K562 (cell line): Measurements from ENCODE around the gene WDPCP. TPM values are rescaled to one million over a fixed set of nuclear protein-coding genes. Genes with fewer than 3 reads are reported as not detected.
"Not testable (repeated sequence)": the region's sequence is repeated elsewhere in the genome, so short reads cannot be mapped to it uniquely, and the experiment has no call there.

Experiments
- ATAC-seq: fragments of 200-7000 bp; cut with Tn5 transposase; 3 replicates; pipeline ENCODE4 v1.9.1; 2020; ENCODE audit warnings: moderate library complexity
- BruUV-seq: library from RNA; stranded (reverse); fragments of 400-500 nt; replicated peaks from 2 replicates; lab custom pipeline; 2021; lab: Mats Ljungman, UMichigan
- CTCF ChIA-PET: fragments of 300-600 bp; formaldehyde crosslinking; extraction: SDS; loops from one replicate; lab custom pipeline; 2021; ENCODE audit warnings: low intra/inter-chr PET ratio; lab: Yijun Ruan, JAX
- POLR2A ChIA-PET: fragments of 300-600, 350-650 bp; sonication (Branson Sonifier 250); formaldehyde crosslinking; extraction: SDS; loops from one replicate; lab custom pipeline; 2021; ENCODE audit warnings: antibody characterized with exemption, inconsistent platforms; lab: Yijun Ruan, JAX
- DNase-seq, 4 experiments: peaks; one replicate each; pipeline versions ENCODE4 v3.0.0 to v3.0.0-alpha.2; 2011 to 2018; ENCODE audit warnings: low spot score in 3 of 4, mixed read lengths in 3 of 4; ENCODE audit errors: extremely low read depth in 1 of 4
- FAIRE-seq: peaks from 2 replicates; lab custom pipeline; 2011; peaks lifted over from hg19 to GRCh38; lab: Jason Lieb, UNC
- H2AFZ ChIP-seq: 2 replicates; pipeline ENCODE4 v1.6.0; 2011; ENCODE audit warnings: low read depth, low read length, control low read depth, inconsistent platforms
- H3K27ac ChIP-seq: fragments of 200-600 bp; 3 replicates; pipeline ENCODE4 v1.8.0; 2011; ENCODE audit warnings: low read depth, mild to moderate bottlenecking, control low read depth, inconsistent platforms, low read length, moderate library complexity, mixed read lengths; ENCODE audit errors: extremely low read depth
- H3K27me3 ChIP-seq, 2 experiments: fragments of 300-600 bp in 1 of 2; 2 replicates in 1 of 2; 3 replicates in 1 of 2; pipeline versions ENCODE4 v1.6.0 to v1.8.0; 2011; ENCODE audit warnings: inconsistent platforms in 2 of 2, low read length in 2 of 2, mild to moderate bottlenecking in 1 of 2, mixed read lengths in 1 of 2, moderate library complexity in 1 of 2; ENCODE audit not compliant: control insufficient read depth in 2 of 2, insufficient read depth in 2 of 2
- H3K36me3 ChIP-seq: fragments of 300-600 bp; 3 replicates; pipeline ENCODE4 v1.8.0; 2011; ENCODE audit warnings: mild to moderate bottlenecking, low read length, inconsistent platforms; ENCODE audit not compliant: control insufficient read depth, insufficient read depth
- H3K4me1 ChIP-seq, 2 experiments: fragments of 200-600 bp in 1 of 2; replicated peaks in 1 of 2; 2 replicates in 1 of 2; 3 replicates in 1 of 2; pipeline versions ENCODE4 v1.5.1 to v1.8.0; 2011; ENCODE audit warnings: inconsistent platforms in 2 of 2, low read length in 2 of 2, mild to moderate bottlenecking in 1 of 2, mixed read lengths in 1 of 2, moderate library complexity in 1 of 2; ENCODE audit not compliant: control insufficient read depth in 2 of 2, insufficient read depth in 2 of 2
- H3K4me2 ChIP-seq: 2 replicates; pipeline ENCODE4 v1.6.1; 2011; ENCODE audit warnings: low read length, control low read depth, inconsistent platforms, mixed read lengths; ENCODE audit not compliant: insufficient read depth
- H3K4me3 ChIP-seq: fragments of 200-600 bp; sonication (generic), shearing (Covaris generic); 2 replicates; pipeline ENCODE4 v1.5.1; 2016; ENCODE audit warnings: control low read depth, inconsistent platforms
- H3K79me2 ChIP-seq: fragments of 200-600 bp; 3 replicates; pipeline ENCODE4 v1.8.0; 2011; ENCODE audit warnings: low read length, inconsistent platforms; ENCODE audit not compliant: control insufficient read depth, insufficient read depth
- H3K9ac ChIP-seq, 2 experiments: 2 replicates each; pipeline versions ENCODE4 v1.6.0 to v1.6.1; 2011; ENCODE audit warnings: low read depth in 2 of 2, low read length in 2 of 2, control low read depth in 1 of 2, inconsistent platforms in 1 of 2, mild to moderate bottlenecking in 1 of 2, mixed read lengths in 1 of 2; ENCODE audit not compliant: insufficient read depth in 1 of 2
- H3K9me1 ChIP-seq: one replicate; pipeline ENCODE4 v1.6.0; 2011; ENCODE audit warnings: inconsistent platforms, mild to moderate bottlenecking, low read length, moderate library complexity; ENCODE audit not compliant: control insufficient read depth, insufficient read depth
- H3K9me3 ChIP-seq: replicated peaks from 2 replicates; pipeline ENCODE4 v1.5.1; 2011; ENCODE audit warnings: low read depth, low read length, inconsistent platforms; ENCODE audit not compliant: control insufficient read depth, insufficient read depth
- H4K20me1 ChIP-seq: replicated peaks from 2 replicates; pipeline ENCODE4 v1.6.1; 2011; ENCODE audit warnings: low read length, inconsistent platforms, mixed read lengths; ENCODE audit not compliant: control insufficient read depth, insufficient read depth
- CEBPB ChIP-seq: fragments of 450-650 bp; IDR thresholded peaks from 2 replicates; pipeline ENCODE4 v1.6.1; 2016; ENCODE audit warnings: missing genetic modification characterization, missing compliant biosample characterization
- TRIM24 ChIP-seq, 2 experiments: fragments of 450-650 bp; IDR thresholded peaks; 2 replicates each; pipeline ENCODE4 v1.6.1; 2016
- ZNF324 ChIP-seq: fragments of 250-450 bp; sonication (Bioruptor Pico); IDR thresholded peaks from 2 replicates; pipeline ENCODE4 v1.4.0; 2020; ENCODE audit warnings: mild to moderate bottlenecking
- WGBS: fragments of 100-300 bp; shearing (Covaris generic); methylation state at CpG from one replicate; pipeline ENCODE4 v1.1.6; 2016; ENCODE audit warnings: low coverage, mixed read lengths; ENCODE audit not compliant: insufficient coverage; ENCODE audit errors: missing lambda C conversion rate; 5-methylcytosine and 5-hydroxymethylcytosine counted together
- in situ Hi-C: fragments of 300-500 bp; cut with MboI; formaldehyde crosslinking; loops from 4 replicates; pipeline ENCODE4 v1.15.0; 2018; ENCODE audit warnings: inconsistent platforms, mixed read lengths
- intact Hi-C: fragments of 100-400 bp; cut with micrococcal nuclease; formaldehyde crosslinking; loops from 2 replicates; pipeline ENCODE4 v1.14.2; 2022
- polyA plus RNA-seq, 8 experiments: library from polyadenylated mRNA; depleted of rRNA in 4 of 8; stranded (reverse) in 5 of 8; unstranded in 3 of 8; fragments of >200 nt; fragmentation: Nextera tagmentation in 2 of 8; fragmentation: Illumina TruSeq in 1 of 8; extraction: Ambion mirVana in 2 of 8; extraction: Trizol in 1 of 8; gene quantifications; 2 replicates each; pipeline versions ENCODE4 v1.2.1 to v1.2.3, GENCODE V29; 2011 to 2014; ENCODE audit warnings: inconsistent platforms in 1 of 8, missing spikeins in 1 of 8
- total RNA-seq, 7 experiments: library from RNA; depleted of rRNA in 6 of 7; stranded (reverse); fragments of >200 nt in 6 of 7; fragmentation: Illumina TruSeq in 2 of 7; extraction: Trizol in 2 of 7; gene quantifications; 2 replicates each; pipeline versions ENCODE4 v1.2.1 to v1.2.3, GENCODE V29; 2011 to 2021; ENCODE audit warnings: low replicate concordance in 1 of 7

WDPCP gene
- total and polyA plus RNA-seq, 9 of the 15 experiments (the other 6 are each of a cell fraction or from before 2014, with no cell fraction given): 1.4 to 6.4 (median 5.5) TPM

DNA sequence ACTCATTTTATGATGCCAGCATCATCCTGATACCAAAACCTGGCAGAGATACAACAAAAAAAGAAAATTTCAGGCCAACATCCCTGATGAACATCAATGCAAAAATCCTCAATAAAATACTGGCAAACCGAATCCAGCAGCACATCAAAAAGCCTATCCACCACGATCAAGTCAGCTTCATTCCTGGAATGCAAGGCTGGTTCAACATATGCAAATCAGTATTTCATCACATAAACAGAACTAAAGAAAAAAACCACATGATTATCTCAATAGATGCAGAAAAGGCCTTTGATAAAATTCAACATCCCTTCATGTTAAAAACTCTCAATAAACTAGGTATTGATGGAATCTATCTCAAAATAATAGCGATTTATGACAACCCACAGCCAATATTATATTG, 29.4 kb downstream of the WDPCP start:
- TF ChIP-seq TRIM24 (IDR thresholded peaks at IDR 0.05) (peak; percentile 40 to 66; a peak in 2 of 4 replicates), CEBPB (peak; percentile 36; the same call in 1 of the 2 replicates), ZNF324 (CRISPR knock-in tag) (peak; percentile 96)
- H3K79me2 ChIP-seq, DNase-seq, H3K4me2 ChIP-seq, H3K9me3 ChIP-seq, BruUV-seq, H3K36me3 ChIP-seq, H3K27me3 ChIP-seq, ATAC-seq, H2AFZ ChIP-seq, H4K20me1 ChIP-seq, intact Hi-C loops, H3K27ac ChIP-seq, FAIRE-seq, H3K9ac ChIP-seq, in situ Hi-C loops, H3K4me1 ChIP-seq, CTCF ChIA-PET, H3K9me1 ChIP-seq, H3K4me3 ChIP-seq: not testable (repeated sequence)
- WGBS: 14% methylated on average over 3 of the region's 3 CpGs
- POLR2A ChIA-PET: interaction anchor here (0.9 to 1.7 kb wide), 2 partner anchors 11 to 16 kb away, joined by 3 to 6 read pairs; no protein-coding TSS in a partner anchor

DNA sequence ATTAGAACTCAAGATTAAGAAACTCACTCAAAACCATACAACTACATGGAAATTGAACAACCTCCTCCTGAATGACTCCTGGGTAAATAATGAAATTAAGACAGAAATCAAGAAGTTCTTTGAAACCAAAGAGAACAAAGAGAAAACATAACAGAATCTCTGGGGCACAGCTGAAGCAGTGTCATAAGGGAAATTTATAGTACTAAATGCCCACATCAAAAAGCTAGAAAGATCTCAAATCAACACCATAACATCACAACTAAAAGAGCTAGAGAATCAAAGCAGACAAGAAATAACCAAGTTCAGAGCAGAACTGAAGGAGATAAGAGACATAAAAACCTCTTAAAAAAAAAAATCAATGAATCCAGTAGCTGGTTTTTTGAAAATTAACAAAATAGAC, 30.5 kb downstream of the WDPCP start:
- H3K9me1 ChIP-seq, H3K27me3 ChIP-seq, H2AFZ ChIP-seq, BruUV-seq, DNase-seq, H3K79me2 ChIP-seq, in situ Hi-C loops, H3K27ac ChIP-seq, H3K4me3 ChIP-seq, H3K4me1 ChIP-seq, ATAC-seq, intact Hi-C loops, FAIRE-seq, CTCF ChIA-PET, H3K36me3 ChIP-seq, H3K9me3 ChIP-seq, H3K9ac ChIP-seq, H4K20me1 ChIP-seq, H3K4me2 ChIP-seq: not testable (repeated sequence)
- POLR2A ChIA-PET: interaction anchor here (1.7 kb wide), 1 partner anchor 12 kb away, joined by 6 read pairs; no protein-coding TSS in a partner anchor
